SHP77 (cell line): ENCODE results near the gene NHSL1.

Experiments used
- DNase-seq, 2 experiments: peaks; one replicate each; lab custom pipeline; 2025; lab: John Stamatoyannopoulos, UW

NHSL1 gene

GRCh38 chr6:138424004-138424904 lies 75.0 kb downstream of the NHSL1 start:
- DNase-seq = no peak

GRCh38 chr6:138422861-138423260 lies 76.4 kb downstream of the NHSL1 start:
- DNase-seq = no peak

- DNase-seq = no peak
Observed at GRCh38 chr6:138421608-138422007, 77.7 kb downstream of the NHSL1 start.

GRCh38 chr6:138421089-138421488 lies 78.2 kb downstream of the NHSL1 start:
- no peak for DNase-seq

GRCh38 chr6:138420356-138420755 lies 78.9 kb downstream of the NHSL1 start:
- no peak for DNase-seq

- DNase-seq = no peak
Observed at GRCh38 chr6:138419766-138420165, 79.5 kb downstream of the NHSL1 start.

GRCh38 chr6:138418118-138418742 lies 81.1 kb downstream of the NHSL1 start:
- DNase-seq = no peak

- DNase-seq = no peak
Observed at GRCh38 chr6:138417493-138418117, 81.7 kb downstream of the NHSL1 start.

GRCh38 chr6:138416206-138416605 lies 83.1 kb downstream of the NHSL1 start:
- no peak for DNase-seq

GRCh38 chr6:138415125-138415524 lies 84.2 kb downstream of the NHSL1 start:
- no peak for DNase-seq

GRCh38 chr6:138410972-138411880 lies 88.1 kb downstream of the NHSL1 start:
- no peak for DNase-seq

- DNase-seq = no peak
Observed at GRCh38 chr6:138410048-138410735, 89.1 kb downstream of the NHSL1 start.

- no peak for DNase-seq
Observed at GRCh38 chr6:138406443-138406842, 92.9 kb downstream of the NHSL1 start.

GRCh38 chr6:138405816-138406413 lies 93.4 kb downstream of the NHSL1 start:
- DNase-seq = no peak

GRCh38 chr6:138404666-138405337 lies 94.5 kb downstream of the NHSL1 start:
- peak in 1 of 2 experiments; percentile 19 for DNase-seq

- DNase-seq = peak; percentile 97
Observed at GRCh38 chr6:138403801-138404665, 95.3 kb downstream of the NHSL1 start, which contains the start of gene HEBP2. Gene HEBP2, plus strand, starts transcription at chr6:138404223. Its CDS starts 273 bp downstream, at chr6:138404496.

- DNase-seq = no peak
Observed at GRCh38 chr6:138403324-138403800, 95.9 kb downstream of the NHSL1 start.

- no peak for DNase-seq
Observed at GRCh38 chr6:138402838-138403187, 96.5 kb downstream of the NHSL1 start.
